ENCODE results near the gene PLCL1. TPM values are rescaled to one million over a fixed set of nuclear protein-coding genes. Genes with fewer than 3 reads are reported as not detected.

Gene PLCL1
- total and polyA plus RNA-seq, 12 donors = 1.6 to 24.0 (median 4.9) TPM

DNA sequence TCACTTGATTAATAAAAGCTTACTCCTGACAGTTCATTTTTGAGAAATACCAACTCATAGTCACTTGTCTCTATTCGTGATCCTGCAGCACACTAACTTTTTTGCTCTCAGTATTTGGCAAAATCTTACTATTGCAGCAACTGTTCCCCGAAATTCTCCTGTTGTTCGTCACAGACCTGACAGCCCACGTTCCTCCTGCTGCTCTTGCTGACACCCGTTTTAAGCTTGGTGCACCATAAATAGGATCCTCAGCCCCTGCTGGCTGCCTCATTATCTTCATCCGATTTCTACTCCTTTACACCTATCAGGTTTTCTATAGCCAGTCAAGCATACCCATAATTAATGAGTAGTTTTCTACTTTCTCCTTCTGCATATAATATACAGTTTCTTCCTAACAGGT lies 368.8 kb downstream of the PLCL1 start:
- DNase-seq = peak in 3 of 7 donors; percentile 18 to 41 (median 20)
- 19 to 26% (median 20%) methylated on average over 6 of the region's 6 CpGs for WGBS, 4 donors
- H3K27me3 ChIP-seq = no peaks in the 10 kb centered on the region
- TF ChIP-seq POLR2A (IDR thresholded peaks at IDR 0.05) = no peak
- TF ChIP-seq, protein P1, sequence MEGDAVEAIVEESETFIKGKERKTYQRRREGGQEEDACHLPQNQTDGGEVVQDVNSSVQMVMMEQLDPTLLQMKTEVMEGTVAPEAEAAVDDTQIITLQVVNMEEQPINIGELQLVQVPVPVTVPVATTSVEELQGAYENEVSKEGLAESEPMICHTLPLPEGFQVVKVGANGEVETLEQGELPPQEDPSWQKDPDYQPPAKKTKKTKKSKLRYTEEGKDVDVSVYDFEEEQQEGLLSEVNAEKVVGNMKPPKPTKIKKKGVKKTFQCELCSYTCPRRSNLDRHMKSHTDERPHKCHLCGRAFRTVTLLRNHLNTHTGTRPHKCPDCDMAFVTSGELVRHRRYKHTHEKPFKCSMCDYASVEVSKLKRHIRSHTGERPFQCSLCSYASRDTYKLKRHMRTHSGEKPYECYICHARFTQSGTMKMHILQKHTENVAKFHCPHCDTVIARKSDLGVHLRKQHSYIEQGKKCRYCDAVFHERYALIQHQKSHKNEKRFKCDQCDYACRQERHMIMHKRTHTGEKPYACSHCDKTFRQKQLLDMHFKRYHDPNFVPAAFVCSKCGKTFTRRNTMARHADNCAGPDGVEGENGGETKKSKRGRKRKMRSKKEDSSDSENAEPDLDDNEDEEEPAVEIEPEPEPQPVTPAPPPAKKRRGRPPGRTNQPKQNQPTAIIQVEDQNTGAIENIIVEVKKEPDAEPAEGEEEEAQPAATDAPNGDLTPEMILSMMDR (IDR thresholded peaks at IDR 0.05) = peak in 1 of 6 experiments; percentile 15
- no peaks in the 10 kb centered on the region for H3K36me3 ChIP-seq (replicated peaks in 1 of 2)
- H3K4me1 ChIP-seq (replicated peaks in 1 of 2) = no peaks in the 10 kb centered on the region
- H3K9me3 ChIP-seq (replicated peaks in 1 of 3) = no peaks in the 10 kb centered on the region
- H3K27ac ChIP-seq = no peak overlapping the region
- H3K4me3 ChIP-seq = no peak overlapping the region
- intact Hi-C loops (cut with DNase I) = no loop called here

DNA sequence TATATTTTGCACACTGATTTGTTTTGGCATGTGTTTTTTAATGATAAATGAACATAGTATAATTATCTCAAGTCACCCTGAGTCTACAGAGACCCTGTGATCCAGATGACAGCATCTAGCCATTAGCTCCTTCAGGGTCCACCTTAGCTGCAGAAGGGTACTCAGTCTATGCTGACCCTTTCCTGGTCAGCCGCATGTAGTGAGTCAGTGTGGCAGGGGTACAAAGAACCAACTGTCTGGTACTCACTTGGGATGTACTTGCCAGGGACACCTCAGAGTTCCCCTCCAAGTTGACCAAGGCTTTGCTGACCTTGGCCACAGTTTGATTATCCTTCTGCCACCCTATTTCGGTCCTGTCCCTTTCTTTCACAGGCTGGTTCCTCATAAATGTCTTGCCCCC lies 369.5 kb downstream of the PLCL1 start:
- WGBS, 4 donors = 43 to 53% (median 50%) methylated on average over 1 to 2 of the region's 2 CpGs

DNA sequence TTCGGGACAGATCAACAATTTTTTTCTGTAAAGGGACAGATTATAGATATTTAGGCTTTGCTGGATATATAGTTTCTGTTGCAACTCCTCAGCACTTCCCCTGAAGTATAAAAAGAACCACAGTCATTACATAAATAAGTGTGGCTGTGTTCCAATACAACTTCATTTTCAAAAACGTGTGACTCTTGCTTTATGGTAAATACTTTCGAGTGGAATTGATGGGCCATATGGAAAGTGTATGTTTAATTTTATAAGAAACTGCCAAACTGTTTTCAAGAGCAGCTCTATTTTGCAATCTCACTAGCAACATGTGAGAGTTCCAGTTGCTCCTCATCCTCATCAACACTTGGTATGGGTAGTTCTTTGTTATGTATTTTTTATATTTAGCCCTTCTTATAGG lies 370.9 kb downstream of the PLCL1 start:
- DNase-seq = no peak
- WGBS, 4 donors = 75 to 81% (median 78%) methylated on average over 3 of the region's 3 CpGs
- Histone ChIP-seq H3K27me3 (no peaks in the 10 kb centered on the region), H3K9me3 (replicated peaks in 1 of 3) (no peaks in the 10 kb centered on the region), H3K4me1 (replicated peaks in 1 of 2) (no peaks in the 10 kb centered on the region), H3K4me3 (no peak overlapping the region), H3K27ac (no peak overlapping the region), H3K36me3 (replicated peaks in 1 of 2) (no peaks in the 10 kb centered on the region)
- TF ChIP-seq POLR2A (IDR thresholded peaks at IDR 0.05) = no peak
- TF ChIP-seq, protein P1 (IDR thresholded peaks at IDR 0.05) = no peak
- intact Hi-C loops (cut with DNase I) = no loop called here

More for the DNA sequence above, 369.5 kb downstream of the PLCL1 start:
- Histone ChIP-seq H3K27me3 (no peaks in the 10 kb centered on the region), H3K4me3 (no peak overlapping the region), H3K9me3 (replicated peaks in 1 of 3) (no peaks in the 10 kb centered on the region), H3K36me3 (replicated peaks in 1 of 2) (no peaks in the 10 kb centered on the region), H3K4me1 (replicated peaks in 1 of 2) (no peaks in the 10 kb centered on the region), H3K27ac (no peak overlapping the region)
- no peak for DNase-seq
- TF ChIP-seq, protein P1 (IDR thresholded peaks at IDR 0.05) = no peak
- no peak for TF ChIP-seq POLR2A (IDR thresholded peaks at IDR 0.05)
- intact Hi-C loops (cut with DNase I) = no loop called here

DNA sequence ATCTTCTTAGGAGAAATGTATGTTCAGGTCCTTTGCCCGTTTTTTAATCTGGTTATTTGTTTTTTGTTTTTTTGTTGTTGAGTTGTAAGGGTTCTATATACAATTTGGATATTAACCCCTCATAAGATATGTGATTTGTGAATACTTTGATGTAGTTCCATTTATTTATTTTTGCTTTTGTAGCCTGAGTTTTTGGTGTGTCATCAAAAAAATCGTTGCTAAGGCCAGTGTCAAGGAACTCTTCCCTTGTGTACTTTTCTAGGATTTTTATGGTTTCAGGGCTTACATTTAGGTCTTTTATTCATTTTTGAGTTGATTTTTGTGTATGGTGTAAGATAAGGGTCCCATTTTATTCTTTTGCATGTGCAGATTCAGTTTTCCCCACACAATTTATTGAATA lies 372.6 kb downstream of the PLCL1 start:
- WGBS, 4 donors = 78 to 83% (median 79%) methylated on average over 2 of the region's 2 CpGs
- no peaks in the 10 kb centered on the region for H3K9me3 ChIP-seq (replicated peaks in 1 of 3)
- H3K4me3 ChIP-seq = no peak overlapping the region
- no peaks in the 10 kb centered on the region for H3K27me3 ChIP-seq
- H3K4me1 ChIP-seq (replicated peaks in 1 of 2) = no peaks in the 10 kb centered on the region
- no peak overlapping the region for H3K27ac ChIP-seq
- no peaks in the 10 kb centered on the region for H3K36me3 ChIP-seq (replicated peaks in 1 of 2)
- intact Hi-C loops (cut with DNase I) = no loop called here
- TF ChIP-seq POLR2A (IDR thresholded peaks at IDR 0.05) = no peak
- TF ChIP-seq, protein P1 (IDR thresholded peaks at IDR 0.05) = no peak
- DNase-seq = no peak

Measured in adrenal gland (tissue), 12 donors.